Right cardiac atrium (tissue), 5 donors: ENCODE results near the gene TBCD. TPM values are rescaled to one million over a fixed set of nuclear protein-coding genes. Genes with fewer than 3 reads are reported as not detected.

ENCODE experiments used
- ATAC-seq, 2 donors: fragments of 200-7000 bp; cut with Tn5 transposase; one replicate each; pipeline versions ENCODE4 v1.8.0 to v1.9.1; 2020; ENCODE audit warnings: moderate library complexity in 2 of 2, mild to moderate bottlenecking in 1 of 2
- DNase-seq, 3 donors: peaks; one replicate each; pipeline ENCODE4 v3.0.0-alpha.2; 2020
- H3K27ac ChIP-seq: one replicate; pipeline ENCODE4 v1.5.1; 2013; ENCODE audit warnings: mild to moderate bottlenecking, low read length, control low read depth, moderate library complexity
- H3K27me3 ChIP-seq: one replicate; pipeline ENCODE4 v1.6.1; 2013; ENCODE audit not compliant: control insufficient read depth, insufficient read depth
- H3K4me1 ChIP-seq: one replicate; pipeline ENCODE4 v1.6.1; 2013; ENCODE audit warnings: low read length; ENCODE audit not compliant: control insufficient read depth, insufficient read depth
- H3K4me3 ChIP-seq: one replicate; pipeline ENCODE4 v1.5.1; 2013; ENCODE audit warnings: low read length, control low read depth
- H3K9me3 ChIP-seq: one replicate; pipeline ENCODE4 v1.6.1; 2013; ENCODE audit warnings: low read length; ENCODE audit not compliant: control insufficient read depth
- WGBS: extraction: QIAGEN DNeasy Blood & Tissue Kit; methylation state at CpG from one replicate; pipeline ENCODE4 v1.1.7; 2013; 5-methylcytosine and 5-hydroxymethylcytosine counted together
- intact Hi-C, 4 donors: fragments of 100-400 bp; cut with DNase I; formaldehyde crosslinking; loops; one replicate each; pipeline versions ENCODE4 v1.11.0 to v1.14.0; 2022 to 2023
- polyA plus RNA-seq: library from polyadenylated mRNA; stranded (reverse); fragments of 200-250 nt; gene quantifications from one replicate; pipeline ENCODE4 v1.2.3, GENCODE V29; 2013
- total RNA-seq, 4 donors: library from RNA; stranded (reverse); fragmentation: NEBNext Ultra II Directional; extraction: Animal tissue kit (Norgen Biotek cat#: 25700); gene quantifications; one replicate each; pipeline ENCODE4 v1.2.1, GENCODE V29; 2021
- donor health status: healthy with polysubstance abuse.
- donor health status: DM: no; HTN: yes; CAD: no.
- donor health status: DM: no; HTN: no; CAD: no.
- donor health status: DM: no; HTN: yes; CAD: no; lungs with severe emphysema.
- donor health status: DM: yes; HTN: yes; CAD: no.

The TBCD gene
- total and polyA plus RNA-seq, 5 donors, result 36.2 to 43.9 (median 41.2) TPM

DNA sequence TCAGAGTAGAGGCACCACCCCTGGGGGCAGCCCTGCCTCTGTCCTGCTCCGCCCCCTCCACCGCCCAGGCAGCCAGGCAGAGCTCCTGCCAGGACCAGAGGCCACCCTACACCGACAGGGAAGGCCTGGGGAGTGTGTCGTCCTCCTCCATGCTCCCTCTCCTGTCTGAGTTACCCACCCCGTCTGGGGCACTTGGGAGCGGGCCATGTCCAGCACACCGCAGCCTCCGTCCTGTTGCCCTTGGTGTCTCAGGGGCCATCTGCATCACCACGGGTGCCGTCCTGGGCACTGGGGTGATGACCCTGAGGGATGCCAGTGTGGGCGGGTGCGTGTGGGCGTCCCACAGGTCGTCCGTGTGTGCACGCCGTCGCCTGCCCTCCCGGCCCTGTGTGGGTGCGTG, 153.3 kb downstream of the TBCD start:
- intact Hi-C loops, result no loop called here
- WGBS, result 93% methylated on average over 20 of the region's 20 CpGs
- Histone ChIP-seq H3K27ac (no peak overlapping the region), H3K9me3 (no peaks in the 10 kb centered on the region), H3K27me3 (no peaks in the 10 kb centered on the region), H3K4me1 (no peaks in the 10 kb centered on the region), H3K4me3 (no peak overlapping the region)
- ATAC-seq, result no peak
- DNase-seq, result peak in 2 of 3 donors; percentile 3 to 42

DNA sequence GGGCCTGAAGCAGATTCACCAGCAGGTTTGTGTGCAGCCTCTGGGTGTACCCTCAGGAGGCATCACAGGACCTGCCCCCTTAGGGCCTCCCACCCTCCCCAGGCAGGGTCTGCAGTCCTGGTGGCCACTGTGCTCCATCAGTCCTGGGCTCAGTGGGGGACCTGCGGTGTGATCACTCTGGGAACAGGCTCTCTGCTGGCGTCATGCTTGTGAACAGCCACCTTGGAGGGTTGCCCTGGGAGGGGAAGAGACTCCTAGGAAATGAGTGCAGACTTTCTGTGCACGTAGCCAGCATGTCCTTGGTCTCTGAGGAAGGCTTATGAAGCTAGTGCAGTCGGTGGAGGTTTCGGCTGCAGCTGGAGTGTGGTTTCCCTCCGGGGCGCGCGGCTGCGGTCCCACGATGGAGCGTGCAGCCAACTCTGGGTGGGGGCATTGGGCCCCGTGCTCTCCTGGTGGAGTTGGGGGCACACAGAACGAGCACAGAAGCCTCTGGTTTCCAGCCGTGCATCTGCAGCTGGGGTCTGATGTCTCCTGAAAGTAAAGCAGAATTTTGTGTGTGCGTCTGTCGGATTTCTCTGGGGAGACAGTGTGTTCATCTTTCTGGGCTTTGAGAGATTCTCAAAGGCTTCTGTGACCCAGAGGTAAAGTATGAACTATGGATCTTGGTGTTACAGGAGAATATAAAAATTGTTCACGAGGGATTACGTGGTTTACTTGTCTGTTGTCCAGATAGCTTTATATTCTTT, 156.1 kb downstream of the TBCD start:
- H3K4me3 ChIP-seq, result no peak overlapping the region
- H3K27me3 ChIP-seq, result no peaks in the 10 kb centered on the region
- intact Hi-C loops, result no loop called here
- DNase-seq (peak in 2 of 3 donors; percentile 41 to 44), ATAC-seq (no peak)
- WGBS, result 90% methylated on average over 19 of the region's 19 CpGs
- H3K27ac ChIP-seq, result no peak overlapping the region
- no peaks in the 10 kb centered on the region for H3K9me3 ChIP-seq
- H3K4me1 ChIP-seq, result no peaks in the 10 kb centered on the region

DNA sequence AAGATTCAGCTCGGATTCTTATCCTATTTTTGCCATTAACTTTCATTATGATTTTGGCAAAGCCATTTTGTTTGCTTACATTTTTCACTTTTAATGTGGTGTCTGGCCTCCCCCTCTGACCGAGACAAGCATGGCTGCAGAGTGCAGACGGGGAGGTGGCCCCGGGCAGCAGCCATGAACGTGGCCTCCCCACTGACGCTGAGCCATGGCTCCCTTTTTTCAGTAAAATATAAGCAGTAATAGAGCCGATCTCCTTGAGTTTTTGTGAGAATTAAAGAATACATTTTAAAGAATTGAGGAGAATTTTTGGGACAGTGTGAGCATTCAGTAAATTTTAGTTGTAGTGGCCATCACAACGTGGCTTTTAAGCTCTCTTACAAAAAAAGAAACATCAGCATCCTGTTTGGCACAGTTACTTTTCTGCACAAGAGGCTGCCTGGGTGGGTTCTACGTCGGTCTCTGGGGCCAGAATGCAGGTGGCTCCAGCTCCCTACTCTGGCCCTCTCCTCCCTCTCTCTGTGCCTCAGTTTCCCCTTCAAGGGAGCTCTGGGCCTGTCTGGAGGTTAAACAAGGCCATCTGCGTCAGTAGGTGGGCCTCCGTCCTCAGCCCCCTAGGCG, 156.8 kb downstream of the TBCD start:
- intact Hi-C loops, result no loop called here
- H3K27me3 ChIP-seq, result no peaks in the 10 kb centered on the region
- H3K27ac ChIP-seq, result no peak overlapping the region
- H3K4me1 ChIP-seq, result no peaks in the 10 kb centered on the region
- DNase-seq (peak in 1 of 3 donors; percentile 11), ATAC-seq (no peak)
- 84% methylated on average over 13 of the region's 13 CpGs for WGBS
- H3K4me3 ChIP-seq, result no peak overlapping the region
- no peaks in the 10 kb centered on the region for H3K9me3 ChIP-seq

DNA sequence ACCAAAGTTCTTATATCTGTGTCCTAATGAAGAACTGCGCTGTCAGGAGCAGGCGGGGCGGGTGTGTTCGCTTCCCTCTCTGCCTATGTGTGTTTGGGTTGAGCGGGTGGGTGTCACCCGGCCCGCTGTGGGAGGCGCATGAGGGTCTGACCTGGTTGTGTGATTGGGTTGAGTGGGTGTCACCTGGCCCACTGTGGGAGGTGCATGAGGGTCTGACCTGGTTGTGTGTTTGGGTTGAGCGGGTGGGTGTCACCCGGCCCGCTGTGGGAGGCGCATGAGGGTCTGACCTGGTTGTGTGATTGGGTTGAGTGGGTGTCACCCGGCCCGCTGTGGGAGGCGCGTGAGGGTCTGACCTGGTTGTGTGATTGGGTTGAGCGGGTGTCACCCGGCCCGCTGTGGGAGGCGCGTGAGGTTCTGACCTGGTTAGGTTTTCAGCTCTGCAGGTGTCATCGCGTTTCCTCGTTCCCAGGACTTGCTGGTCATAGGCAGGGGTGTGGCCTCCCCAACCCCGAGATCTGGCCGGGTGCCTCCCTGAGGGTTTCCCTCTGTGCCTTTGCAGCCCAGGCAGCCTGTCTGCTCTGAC, 157.5 kb downstream of the TBCD start:
- WGBS, result 91% methylated on average over 26 of the region's 26 CpGs
- no peaks in the 10 kb centered on the region for H3K9me3 ChIP-seq
- DNase-seq (peak in 1 of 3 donors; percentile 41), ATAC-seq (no peak)
- no peaks in the 10 kb centered on the region for H3K4me1 ChIP-seq
- H3K4me3 ChIP-seq, result no peak overlapping the region
- intact Hi-C loops, result no loop called here
- H3K27me3 ChIP-seq, result no peaks in the 10 kb centered on the region
- no peak overlapping the region for H3K27ac ChIP-seq

DNA sequence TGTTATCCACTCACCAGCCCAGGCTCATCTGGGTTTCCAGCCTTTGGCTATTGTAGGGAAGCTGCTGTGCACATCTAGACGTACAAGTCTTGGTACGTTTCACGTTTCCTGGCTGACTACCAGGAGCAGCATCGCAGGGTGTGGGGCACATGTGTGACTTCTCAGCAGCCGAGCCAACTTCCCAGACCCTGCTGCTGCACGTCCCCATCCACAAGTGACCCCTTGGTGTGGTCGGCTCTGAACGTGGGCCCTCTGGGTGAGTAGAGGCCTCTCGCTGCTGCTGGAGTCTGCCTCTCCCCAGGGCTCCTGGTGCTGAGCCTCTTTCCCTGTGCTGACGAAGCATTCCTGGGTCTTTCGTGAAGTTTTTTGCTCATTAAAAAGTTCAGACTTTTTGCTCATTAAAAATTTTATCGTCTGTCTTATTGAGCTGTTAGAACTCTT, 158.2 kb downstream of the TBCD start:
- Histone ChIP-seq H3K9me3 (no peaks in the 10 kb centered on the region), H3K27me3 (no peaks in the 10 kb centered on the region), H3K4me1 (no peaks in the 10 kb centered on the region), H3K4me3 (no peak overlapping the region), H3K27ac (no peak overlapping the region)
- ATAC-seq (no peak), DNase-seq (peak in 1 of 3 donors; percentile 28)
- 70% methylated on average over 12 of the region's 12 CpGs for whole genome bisulfite sequencing
- intact Hi-C loops, result loop anchor here in 2 of 4 donors (5.0 to 10.0 kb wide), 2 partner anchors 125 to 128 kb away; no protein-coding TSS in a partner anchor

DNA sequence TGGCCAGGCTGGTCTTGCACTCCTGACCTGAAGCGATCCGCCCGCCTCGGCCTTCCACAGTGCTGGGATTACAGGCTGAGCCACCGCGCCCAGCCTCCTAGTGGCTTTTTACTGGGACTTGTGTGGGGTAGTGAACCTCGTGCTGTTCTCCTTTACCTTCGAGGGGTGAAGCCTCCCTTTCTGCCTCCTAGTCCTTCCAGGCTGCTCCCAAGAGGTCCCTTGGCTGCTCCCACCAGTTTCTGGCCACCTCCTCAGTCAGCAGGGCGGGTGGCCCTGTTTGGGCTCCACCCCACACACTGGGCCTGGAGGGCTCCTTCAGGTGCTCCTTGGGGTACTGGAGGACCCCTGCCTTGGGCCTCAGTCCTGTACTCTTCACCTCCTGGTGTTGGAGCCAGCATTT, 158.9 kb downstream of the TBCD start:
- DNase-seq (peak in 2 of 3 donors; percentile 21 to 27), ATAC-seq (no peak)
- Histone ChIP-seq H3K4me1 (no peaks in the 10 kb centered on the region), H3K27ac (no peak overlapping the region), H3K4me3 (no peak overlapping the region), H3K9me3 (no peaks in the 10 kb centered on the region), H3K27me3 (no peaks in the 10 kb centered on the region)
- intact Hi-C loops, result loop anchor here in 2 of 4 donors (5.0 to 10.0 kb wide), 2 partner anchors 126 to 128 kb away; no protein-coding TSS in a partner anchor
- WGBS, result 83% methylated on average over 9 of the region's 9 CpGs

DNA sequence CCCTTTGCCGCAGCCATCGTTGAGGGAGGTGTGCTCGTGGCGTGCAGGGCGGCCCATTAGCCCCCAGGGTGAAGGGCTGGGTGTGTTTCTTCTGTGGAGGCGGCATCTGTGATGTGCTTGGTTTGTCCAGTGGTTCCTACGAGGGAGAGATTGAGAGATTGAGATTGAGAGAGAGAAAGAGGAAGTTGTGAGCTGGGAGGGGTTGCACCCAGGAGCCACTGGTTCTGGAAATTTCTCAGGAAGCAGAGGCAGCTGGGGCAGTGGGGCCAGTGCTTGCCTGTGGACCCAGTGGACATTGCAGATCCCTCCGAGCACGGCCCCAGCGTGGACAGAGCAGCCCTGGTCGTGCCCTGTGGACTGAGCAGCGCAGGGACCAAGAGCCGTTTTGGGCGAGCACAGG, 160.0 kb downstream of the TBCD start:
- H3K4me1 ChIP-seq, result no peaks in the 10 kb centered on the region
- H3K4me3 ChIP-seq, result no peak overlapping the region
- intact Hi-C loops, result loop anchor here in 2 of 4 donors (5.0 to 10.0 kb wide), 2 partner anchors 127 to 130 kb away; no protein-coding TSS in a partner anchor
- peak in 2 of 3 donors; percentile 38 to 69 for DNase-seq
- 78% methylated on average over 14 of the region's 14 CpGs for WGBS
- no peaks in the 10 kb centered on the region for H3K27me3 ChIP-seq
- ATAC-seq, result no peak
- no peak overlapping the region for H3K27ac ChIP-seq
- H3K9me3 ChIP-seq, result no peaks in the 10 kb centered on the region

DNA sequence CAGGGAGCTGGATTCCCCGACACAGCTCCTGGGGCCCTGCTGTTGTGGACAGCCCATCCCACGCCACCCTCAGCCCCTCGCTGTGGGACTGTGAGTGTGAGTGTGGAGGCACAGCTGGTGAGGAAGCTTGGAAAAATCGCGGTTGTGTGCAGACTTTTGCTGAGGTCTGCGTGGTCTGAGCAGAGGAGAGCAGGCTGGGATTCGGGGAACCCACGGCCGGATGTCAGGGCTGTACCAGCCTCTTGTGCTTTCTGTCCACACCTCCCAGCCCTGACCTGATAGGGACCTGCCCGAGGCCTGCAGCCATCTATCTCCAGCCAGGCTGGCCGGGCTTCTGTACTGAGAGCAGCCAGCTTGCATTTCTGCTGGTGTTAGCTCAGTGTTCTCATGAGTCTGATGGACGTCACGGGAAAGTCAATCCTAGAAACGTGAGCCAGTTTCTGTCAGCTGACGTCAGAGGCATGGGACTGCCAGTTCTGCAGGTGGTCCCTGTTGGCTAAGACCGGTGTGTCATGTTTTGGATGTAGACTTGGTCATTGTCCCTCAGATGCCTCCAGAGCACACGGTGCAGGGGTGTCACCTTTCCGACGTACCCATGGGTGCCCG, 160.7 kb downstream of the TBCD start:
- H3K4me1 ChIP-seq, result no peaks in the 10 kb centered on the region
- intact Hi-C loops, result loop anchor here in 2 of 4 donors (5.0 to 10.0 kb wide), 2 partner anchors 128 to 130 kb away; no protein-coding TSS in a partner anchor
- no peak overlapping the region for H3K4me3 ChIP-seq
- 75% methylated on average over 20 of the region's 20 CpGs for WGBS
- peak; percentile 58 to 72 for ATAC-seq
- no peak overlapping the region for H3K27ac ChIP-seq
- H3K9me3 ChIP-seq, result no peaks in the 10 kb centered on the region
- H3K27me3 ChIP-seq, result no peaks in the 10 kb centered on the region
- DNase-seq, result peak; percentile 46 to 80 (median 63)

DNA sequence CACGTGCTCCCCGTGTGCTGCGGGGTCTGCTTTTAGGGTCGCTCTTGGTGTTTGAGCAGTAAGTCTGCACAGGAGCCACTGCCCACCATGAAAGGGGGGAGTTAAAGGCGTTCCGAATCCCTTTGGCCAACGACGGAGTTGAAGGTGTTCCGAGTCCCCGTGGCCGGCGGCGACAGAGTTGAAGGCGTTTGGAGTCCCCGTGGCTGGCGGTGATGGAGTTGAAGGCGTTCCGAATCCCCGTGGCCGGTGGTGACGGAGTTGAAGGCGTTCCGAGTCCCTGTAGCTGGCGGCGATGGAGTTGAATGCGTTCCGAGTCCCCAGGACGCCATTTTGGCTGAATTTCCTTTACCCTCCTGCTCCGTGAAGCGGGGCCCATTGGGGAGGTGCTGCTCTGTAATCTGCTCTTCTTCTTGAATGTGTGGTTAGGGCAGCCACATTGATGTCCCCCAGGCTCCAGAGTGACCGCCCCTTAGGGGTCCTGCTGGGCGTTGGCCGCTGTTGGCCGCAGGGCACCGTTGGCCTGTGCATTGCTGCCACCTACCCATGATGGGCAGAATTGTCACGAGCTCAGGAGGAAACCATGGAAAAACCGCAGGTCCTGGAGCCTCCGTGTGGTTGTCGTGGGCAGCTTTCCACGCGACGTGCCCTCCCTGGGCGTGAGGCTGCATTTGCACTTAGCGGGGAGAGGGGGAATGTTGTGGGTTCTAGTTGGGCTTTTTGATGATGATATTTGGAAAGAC, 161.6 kb downstream of the TBCD start:
- ATAC-seq (peak in 1 of 2 donors; percentile 4), DNase-seq (peak in 2 of 3 donors; percentile 51 to 59)
- WGBS, result 94% methylated on average over 44 of the region's 44 CpGs
- no peaks in the 10 kb centered on the region for H3K27me3 ChIP-seq
- intact Hi-C loops, result loop anchor here in 2 of 4 donors (5.0 to 10.0 kb wide), 2 partner anchors 129 to 131 kb away; no protein-coding TSS in a partner anchor
- H3K27ac ChIP-seq, result no peak overlapping the region
- no peak overlapping the region for H3K4me3 ChIP-seq
- H3K9me3 ChIP-seq, result no peaks in the 10 kb centered on the region
- H3K4me1 ChIP-seq, result no peaks in the 10 kb centered on the region

DNA sequence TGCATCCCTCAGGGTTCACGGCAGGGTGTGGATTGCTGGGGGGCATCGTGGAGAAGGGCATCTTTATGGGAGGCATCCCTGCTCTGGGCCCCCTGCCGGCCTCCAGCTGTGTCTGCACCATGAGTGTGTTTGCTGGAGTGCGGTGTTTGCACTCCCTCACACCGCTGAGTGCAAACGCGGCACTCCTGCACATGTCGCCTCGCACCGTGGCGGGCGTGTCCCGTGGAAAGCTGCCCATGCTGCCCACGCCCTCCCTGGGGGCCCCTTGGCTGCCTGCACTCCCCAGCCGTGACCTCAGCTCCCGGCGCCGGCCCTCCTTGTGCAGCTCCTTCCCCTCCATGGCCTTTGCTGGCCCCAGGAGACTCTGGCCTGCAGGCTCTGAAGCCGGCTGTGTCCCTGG, 162.5 kb downstream of the TBCD start:
- intact Hi-C loops, result loop anchor here in 2 of 4 donors (5.0 to 10.0 kb wide), 2 partner anchors 130 to 132 kb away; no protein-coding TSS in a partner anchor
- Histone ChIP-seq H3K27ac (no peak overlapping the region), H3K4me1 (no peaks in the 10 kb centered on the region), H3K9me3 (no peaks in the 10 kb centered on the region), H3K27me3 (no peaks in the 10 kb centered on the region), H3K4me3 (no peak overlapping the region)
- ATAC-seq (peak; percentile 42 to 61), DNase-seq (peak; percentile 62 to 80 (median 78))
- 43% methylated on average over 19 of the region's 19 CpGs for WGBS
